NB4 (cell line): ENCODE results near the gene PFKFB3.

Experiments used
- DNase-seq: peaks from one replicate; pipeline ENCODE4 v3.0.0; 2010; ENCODE audit warnings: low read depth
- H3K4me3 ChIP-seq: one replicate; pipeline ENCODE4 v1.5.1; 2011; ENCODE audit warnings: mild to moderate bottlenecking, low read depth, low read length, moderate library complexity
- CTCF ChIP-seq: IDR thresholded peaks from one replicate; pipeline ENCODE4 v1.5.1; 2012; ENCODE audit warnings: low read depth, low read length
- MYC ChIP-seq: IDR thresholded peaks from 2 replicates; pipeline ENCODE4 v1.6.1; 2011; ENCODE audit warnings: low read depth, low read length
- POLR2A ChIP-seq: IDR thresholded peaks from 2 replicates; pipeline ENCODE4 v1.6.1; 2011; ENCODE audit warnings: mild to moderate bottlenecking; ENCODE audit not compliant: insufficient read length; ENCODE audit errors: extremely low read depth
- TF ChIP-seq, protein P1 (sequence below): IDR thresholded peaks from 2 replicates; pipeline ENCODE4 v1.6.1; 2011; ENCODE audit warnings: low read depth, low read length

The PFKFB3 gene

GRCh38 chr10:6202684-6203330 is at the start of gene PFKFB3:
Gene PFKFB3, plus strand, starts transcription at chr10:6202932. Its CDS starts 329 bp downstream, at chr10:6203261.
- peak; percentile 90 for DNase-seq
- peak; percentile 78 for TF ChIP-seq MYC
- peak; percentile 78 for TF ChIP-seq POLR2A
- TF ChIP-seq, protein P1, sequence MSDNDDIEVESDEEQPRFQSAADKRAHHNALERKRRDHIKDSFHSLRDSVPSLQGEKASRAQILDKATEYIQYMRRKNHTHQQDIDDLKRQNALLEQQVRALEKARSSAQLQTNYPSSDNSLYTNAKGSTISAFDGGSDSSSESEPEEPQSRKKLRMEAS, result peak; percentile 89
- peak; percentile 44 for TF ChIP-seq CTCF
- H3K4me3 ChIP-seq, result peak within 1 kb of the TSS; percentile 72

DNA sequence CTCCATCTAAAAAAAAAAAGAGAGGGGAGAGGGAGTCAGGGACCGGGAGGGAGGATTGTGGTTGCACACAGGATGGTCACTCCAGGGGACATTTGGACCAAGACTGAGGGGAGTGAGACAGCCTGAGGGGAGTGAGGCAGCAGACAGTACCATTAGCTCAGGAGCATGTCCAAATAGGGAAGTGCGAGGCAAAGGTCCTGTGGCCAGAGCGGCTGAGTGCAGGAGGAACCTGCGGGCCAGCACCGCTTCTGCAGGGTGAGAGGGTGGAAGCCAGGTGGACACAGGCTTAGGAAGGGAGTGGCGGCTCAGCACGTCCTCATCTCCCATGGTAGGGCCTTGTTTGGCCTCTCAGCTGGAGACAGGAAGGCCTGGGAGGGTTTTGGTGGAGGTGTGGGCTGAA is 48.9 kb upstream of the PFKFB3 start:
- no peak for DNase-seq
- H3K4me3 ChIP-seq, result no peak overlapping the region
- TF ChIP-seq, protein P1, result no peak
- TF ChIP-seq MYC, result no peak
- TF ChIP-seq CTCF, result no peak
- TF ChIP-seq POLR2A, result no peak

- TF ChIP-seq, protein P1, result no peak
- no peak for TF ChIP-seq MYC
- TF ChIP-seq POLR2A, result no peak
- TF ChIP-seq CTCF, result no peak
- DNase-seq, result no peak
- no peak overlapping the region for H3K4me3 ChIP-seq
Observed at GRCh38 chr10:6154566-6154965, 48.2 kb upstream of the PFKFB3 start.

DNA sequence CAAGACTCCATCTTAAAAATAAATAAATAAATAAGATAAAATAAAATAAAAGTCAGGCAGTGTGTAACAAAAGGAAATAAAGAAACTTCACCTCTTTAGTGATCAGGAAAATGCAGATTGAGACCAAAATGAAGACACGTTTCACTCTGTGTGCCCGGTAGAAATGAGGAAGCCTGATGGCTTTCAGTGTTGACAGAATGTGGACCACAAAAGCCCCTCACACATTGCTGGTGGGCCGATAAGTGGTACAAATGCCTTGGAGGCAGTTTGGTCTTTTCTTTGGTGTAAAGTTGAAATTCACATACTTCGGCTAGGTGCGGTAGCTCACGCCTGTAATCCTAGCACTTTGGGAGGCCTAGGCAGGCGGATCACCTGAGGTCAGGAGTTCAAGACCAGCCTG is 44.5 kb upstream of the PFKFB3 start:
- DNase-seq, result no peak
- no peak overlapping the region for H3K4me3 ChIP-seq
- TF ChIP-seq, protein P1, result no peak
- no peak for TF ChIP-seq MYC
- no peak for TF ChIP-seq POLR2A
- TF ChIP-seq CTCF, result no peak

GRCh38 chr10:6161921-6162320 is 40.8 kb upstream of the PFKFB3 start:
- no peak for DNase-seq
- H3K4me3 ChIP-seq, result no peak overlapping the region
- TF ChIP-seq, protein P1, result no peak
- TF ChIP-seq MYC, result no peak

GRCh38 chr10:6162589-6163356 is 40.0 kb upstream of the PFKFB3 start:
- no peak for DNase-seq
- no peak for TF ChIP-seq CTCF
- no peak for TF ChIP-seq MYC
- TF ChIP-seq, protein P1, result no peak
- TF ChIP-seq POLR2A, result no peak
- H3K4me3 ChIP-seq, result no peak overlapping the region
